HCT116 (cell line): ENCODE data around the gene SSR1. TPM values are rescaled to one million over a fixed set of nuclear protein-coding genes. Genes with fewer than 3 reads are reported as not detected.

Source experiments
- ATAC-seq: fragments of 200-7000 bp; cut with Tn5 transposase; 2 replicates; pipeline ENCODE4 v1.9.1; 2020; ENCODE audit warnings: mild to moderate bottlenecking, moderate library complexity
- BruUV-seq: library from RNA; stranded (reverse); fragments of 400-500 nt; replicated peaks from 2 replicates; lab custom pipeline; 2021; lab: Mats Ljungman, UMichigan
- CTCF ChIA-PET: fragments of 300-600 bp; sonication (Branson Sonifier 250); formaldehyde crosslinking; loops from one replicate; lab custom pipeline; 2021; ENCODE audit warnings: antibody characterized with exemption; lab: Charles Lee
- POLR2A ChIA-PET: fragments of 300-600, 350-600 bp; sonication (Branson Sonifier 250); formaldehyde crosslinking; loops from one replicate; lab custom pipeline; 2021; ENCODE audit warnings: antibody characterized with exemption; lab: Charles Lee
- RAD21 ChIA-PET, 2 experiments: fragments of 300-600 bp; sonication (Branson Sonifier 250); formaldehyde crosslinking; loops; one replicate each; lab custom pipeline; 2023; ENCODE audit warnings: low total read pairs in 2 of 2; ENCODE audit not compliant: uncharacterized antibody in 2 of 2, unreplicated experiment in 2 of 2, low non-redundant PET in 1 of 2; lab: Charles Lee
- DNase-seq: peaks from one replicate; pipeline ENCODE4 v3.0.0-alpha.2; 2010; ENCODE audit warnings: low read depth, low spot score
- H2AFZ ChIP-seq: fragments of 200-600 bp; shearing (Covaris generic), sonication (generic); 2 replicates; pipeline ENCODE4 v1.6.1; 2017; ENCODE audit warnings: low read depth, mixed run types, mixed read lengths, antibody characterized with exemption, low read length; ENCODE audit not compliant: poor library complexity, severe bottlenecking
- H3K27ac ChIP-seq: 2 replicates; pipeline ENCODE4 v1.5.1; 2012; ENCODE audit warnings: low read depth, low read length
- H3K27me3 ChIP-seq: fragments of 200-600 bp; sonication (generic); 2 replicates; pipeline ENCODE4 v1.6.1; 2016; ENCODE audit warnings: mixed run types, low read length, mixed read lengths; ENCODE audit not compliant: insufficient read depth
- H3K36me3 ChIP-seq, 2 experiments: fragments of 200-500 bp in 1 of 2; fragments of 200-600 bp in 1 of 2; sonication (Bioruptor generic) in 1 of 2; sonication (generic) in 1 of 2; 2 replicates each; pipeline versions ENCODE4 v1.5.1 to v1.6.1; 2014 to 2016; ENCODE audit warnings: low read length in 2 of 2, inconsistent platforms in 1 of 2, mixed read lengths in 1 of 2, mixed run types in 1 of 2; ENCODE audit not compliant: insufficient read depth in 2 of 2, control insufficient read depth in 1 of 2
- H3K4me1 ChIP-seq, 2 experiments: fragments of 200-600 bp in 1 of 2; sonication (generic) in 1 of 2; 2 replicates each; pipeline versions ENCODE4 v1.5.1 to v1.6.1; 2012 to 2017; ENCODE audit warnings: low read length in 2 of 2, inconsistent platforms in 1 of 2, mild to moderate bottlenecking in 1 of 2, mixed read lengths in 1 of 2, mixed run types in 1 of 2, moderate library complexity in 1 of 2; ENCODE audit not compliant: insufficient read depth in 2 of 2, control insufficient read depth in 1 of 2
- H3K4me2 ChIP-seq: fragments of 200-600 bp; sonication (generic); 2 replicates; pipeline ENCODE4 v1.6.1; 2017; ENCODE audit warnings: mixed run types, low read length, mixed read lengths
- H3K4me3 ChIP-seq, 2 experiments: fragments of 200-600 bp in 1 of 2; sonication (generic) in 1 of 2; replicated peaks in 1 of 2; 2 replicates each; pipeline ENCODE4 v1.5.1; 2011 to 2016; ENCODE audit warnings: low read length in 2 of 2, control low read depth in 1 of 2, low read depth in 1 of 2, mild to moderate bottlenecking in 1 of 2, mixed read lengths in 1 of 2, mixed run types in 1 of 2
- H3K79me2 ChIP-seq: fragments of 200-600 bp; sonication (generic); 2 replicates; pipeline ENCODE4 v1.6.1; 2017; ENCODE audit warnings: mild to moderate bottlenecking, mixed run types, low read length, moderate library complexity, mixed read lengths; ENCODE audit not compliant: insufficient read depth
- H3K9ac ChIP-seq: fragments of 200-600 bp; sonication (generic); 2 replicates; pipeline ENCODE4 v1.6.1; 2016; ENCODE audit warnings: low read length, mixed read lengths
- H3K9me2 ChIP-seq: fragments of 200-600 bp; sonication (generic), shearing (Covaris generic); 2 replicates; pipeline ENCODE4 v1.6.1; 2017; ENCODE audit warnings: mixed run types, mild to moderate bottlenecking, moderate library complexity; ENCODE audit not compliant: insufficient read depth
- H3K9me3 ChIP-seq, 2 experiments: fragments of 200-500 bp in 1 of 2; fragments of 200-600 bp in 1 of 2; sonication (Bioruptor generic) in 1 of 2; sonication (generic) in 1 of 2; 2 replicates each; pipeline ENCODE4 v1.6.1; 2014 to 2017; ENCODE audit warnings: low read length in 2 of 2, mixed read lengths in 2 of 2, inconsistent platforms in 1 of 2, low read depth in 1 of 2, mild to moderate bottlenecking in 1 of 2, mixed run types in 1 of 2, moderate library complexity in 1 of 2; ENCODE audit not compliant: control insufficient read depth in 1 of 2, insufficient read depth in 1 of 2
- H4K20me1 ChIP-seq: fragments of 200-600 bp; sonication (generic), shearing (Covaris generic); 2 replicates; pipeline ENCODE4 v1.6.1; 2017; ENCODE audit warnings: mixed run types, mild to moderate bottlenecking, moderate library complexity; ENCODE audit not compliant: insufficient read depth
- CEBPB ChIP-seq: IDR thresholded peaks from 2 replicates; pipeline ENCODE4 v1.6.1; 2012; ENCODE audit warnings: low read depth
- EGR1 ChIP-seq: IDR thresholded peaks from 2 replicates; pipeline ENCODE4 v1.6.1; 2012; ENCODE audit warnings: low read depth
- ELF1 ChIP-seq: IDR thresholded peaks from 2 replicates; pipeline ENCODE4 v1.6.1; 2012; ENCODE audit warnings: low read depth, borderline replicate concordance
- EZH2 ChIP-seq: fragments of 200-600 bp; sonication (generic); IDR thresholded peaks from 2 replicates; pipeline ENCODE4 v1.6.1; 2017; ENCODE audit warnings: antibody characterized with exemption, mixed run types
- EZH2phosphoT487 ChIP-seq: fragments of 200-600 bp; IDR thresholded peaks from 2 replicates; pipeline ENCODE4 v1.6.1; 2018; ENCODE audit warnings: antibody characterized with exemption, borderline replicate concordance
- FOSL1 ChIP-seq: IDR thresholded peaks from 2 replicates; pipeline ENCODE4 v1.6.1; 2012; ENCODE audit warnings: low read depth
- JUND ChIP-seq: IDR thresholded peaks from 2 replicates; pipeline ENCODE4 v1.6.1; 2012
- POLR2A ChIP-seq: IDR thresholded peaks from 2 replicates; pipeline ENCODE4 v1.7.0; 2011; ENCODE audit warnings: borderline replicate concordance; ENCODE audit not compliant: insufficient read depth, insufficient read length; ENCODE audit errors: extremely low read depth
- POLR2AphosphoS5 ChIP-seq: IDR thresholded peaks from 2 replicates; pipeline ENCODE4 v1.6.1; 2011; ENCODE audit warnings: mild to moderate bottlenecking, low read depth, low read length, moderate library complexity
- SRF ChIP-seq: IDR thresholded peaks from 2 replicates; pipeline ENCODE4 v1.6.1; 2012; ENCODE audit warnings: low read depth
- TCF7L2 ChIP-seq: IDR thresholded peaks from 2 replicates; pipeline ENCODE4 v1.7.0; 2011; ENCODE audit warnings: borderline replicate concordance, inconsistent platforms; ENCODE audit not compliant: insufficient read depth, insufficient read length; ENCODE audit errors: extremely low read depth
- YY1 ChIP-seq: IDR thresholded peaks from 2 replicates; pipeline ENCODE4 v1.6.1; 2011; ENCODE audit warnings: low read length, low read depth, moderate library complexity, mild to moderate bottlenecking; ENCODE audit not compliant: insufficient replicate concordance; ENCODE audit errors: extremely low read depth
- ZFX ChIP-seq: fragments of 450-650 bp; IDR thresholded peaks from 2 replicates; pipeline ENCODE4 v1.6.1; 2017
- ZNF274 ChIP-seq: fragments of 200-500 bp; sonication (Bioruptor generic); IDR thresholded peaks from 2 replicates; pipeline ENCODE4 v1.6.1; 2014; ENCODE audit warnings: mild to moderate bottlenecking, low read depth, low read length, inconsistent platforms
- intact Hi-C: fragments of 100-400 bp; cut with micrococcal nuclease; formaldehyde crosslinking; loops from 2 replicates; pipeline ENCODE4 v1.10.0; 2022
- total RNA-seq: library from RNA; stranded (reverse); gene quantifications from one replicate; pipeline ENCODE4 v1.2.1, GENCODE V29; 2021; ENCODE audit not compliant: unreplicated experiment
- TF ChIP-seq, protein P1 (sequence below), 3 experiments: fragments of 200-600 bp in 1 of 3; sonication (generic) in 1 of 3; IDR thresholded peaks in 2 of 3; conservative IDR thresholded peaks in 1 of 3; 2 replicates each; pipeline ENCODE4 v1.5.1; 2012 to 2017; ENCODE audit warnings: low read depth in 2 of 3, low read length in 2 of 3, antibody characterized with exemption in 1 of 3, borderline replicate concordance in 1 of 3, control low read depth in 1 of 3, mild to moderate bottlenecking in 1 of 3, mixed read lengths in 1 of 3, mixed run types in 1 of 3, moderate library complexity in 1 of 3; ENCODE audit not compliant: insufficient read depth in 1 of 3
- TF ChIP-seq, protein P2 (sequence below): IDR thresholded peaks from 2 replicates; pipeline ENCODE4 v1.6.1; 2011; ENCODE audit warnings: mild to moderate bottlenecking, low read length, moderate library complexity; ENCODE audit not compliant: insufficient replicate concordance; ENCODE audit errors: extremely low read depth

Gene SSR1
- total RNA-seq, 1 experiment from 2014 or later: 127 TPM

DNA sequence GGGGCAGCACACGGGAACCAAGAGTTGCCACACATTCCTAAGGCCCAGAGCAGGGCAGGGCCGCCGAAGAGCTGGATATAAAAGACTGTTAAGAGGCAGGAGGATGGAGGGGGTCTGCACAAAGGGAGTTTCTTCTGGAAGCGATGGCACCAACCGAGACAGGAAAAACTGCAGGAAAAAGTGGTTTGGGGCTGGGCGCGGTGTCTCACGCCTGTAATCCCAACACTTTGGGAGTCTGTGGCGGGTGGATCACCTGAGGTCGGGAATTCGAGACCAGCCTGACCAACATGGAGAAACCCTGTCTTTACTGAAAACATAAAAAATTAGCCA lies 41.8 kb downstream of the SSR1 start:
- ChIA-PET POLR2A (no interaction called here), CTCF (no interaction called here), RAD21 (no interaction called here)
- intact Hi-C loops: no loop called here
- Histone ChIP-seq H3K27me3 (no peaks in the 10 kb centered on the region), H3K4me2 (no peak overlapping the region), H2AFZ (no peak overlapping the region), H3K9me3 (no peaks in the 10 kb centered on the region), H3K4me1 (peaks cover 9 to 18% of the 10 kb centered on the region in 2 experiments), H4K20me1 (no peaks in the 10 kb centered on the region), H3K4me3 (no peak overlapping the region), H3K9ac (no peak overlapping the region), H3K36me3 (no peaks in the 10 kb centered on the region), H3K27ac (no peak overlapping the region), H3K79me2 (no peaks in the 10 kb centered on the region), H3K9me2 (no peaks in the 10 kb centered on the region)
- ATAC-seq (no peak), DNase-seq (no peak)
- TF ChIP-seq JUND (no peak), CEBPB (no peak), EZH2 (no peak), POLR2AphosphoS5 (no peak), ELF1 (no peak), YY1 (no peak), ZFX (no peak), TCF7L2 (no peak), ZNF274 (no peak), POLR2A (no peak), EZH2phosphoT487 (no peak), EGR1 (no peak), FOSL1 (no peak), SRF (no peak)
- TF ChIP-seq, protein P1, sequence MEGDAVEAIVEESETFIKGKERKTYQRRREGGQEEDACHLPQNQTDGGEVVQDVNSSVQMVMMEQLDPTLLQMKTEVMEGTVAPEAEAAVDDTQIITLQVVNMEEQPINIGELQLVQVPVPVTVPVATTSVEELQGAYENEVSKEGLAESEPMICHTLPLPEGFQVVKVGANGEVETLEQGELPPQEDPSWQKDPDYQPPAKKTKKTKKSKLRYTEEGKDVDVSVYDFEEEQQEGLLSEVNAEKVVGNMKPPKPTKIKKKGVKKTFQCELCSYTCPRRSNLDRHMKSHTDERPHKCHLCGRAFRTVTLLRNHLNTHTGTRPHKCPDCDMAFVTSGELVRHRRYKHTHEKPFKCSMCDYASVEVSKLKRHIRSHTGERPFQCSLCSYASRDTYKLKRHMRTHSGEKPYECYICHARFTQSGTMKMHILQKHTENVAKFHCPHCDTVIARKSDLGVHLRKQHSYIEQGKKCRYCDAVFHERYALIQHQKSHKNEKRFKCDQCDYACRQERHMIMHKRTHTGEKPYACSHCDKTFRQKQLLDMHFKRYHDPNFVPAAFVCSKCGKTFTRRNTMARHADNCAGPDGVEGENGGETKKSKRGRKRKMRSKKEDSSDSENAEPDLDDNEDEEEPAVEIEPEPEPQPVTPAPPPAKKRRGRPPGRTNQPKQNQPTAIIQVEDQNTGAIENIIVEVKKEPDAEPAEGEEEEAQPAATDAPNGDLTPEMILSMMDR (IDR thresholded peaks at IDR 0.05 in 2 of 3, conservative IDR thresholded peaks at IDR 0.05 in 1 of 3; ENCODE audit: borderline replicate concordance in 1 of 3, insufficient read depth in 1 of 3, low read depth in 2 of 3, low read length in 2 of 3): no peak
- TF ChIP-seq, protein P2, sequence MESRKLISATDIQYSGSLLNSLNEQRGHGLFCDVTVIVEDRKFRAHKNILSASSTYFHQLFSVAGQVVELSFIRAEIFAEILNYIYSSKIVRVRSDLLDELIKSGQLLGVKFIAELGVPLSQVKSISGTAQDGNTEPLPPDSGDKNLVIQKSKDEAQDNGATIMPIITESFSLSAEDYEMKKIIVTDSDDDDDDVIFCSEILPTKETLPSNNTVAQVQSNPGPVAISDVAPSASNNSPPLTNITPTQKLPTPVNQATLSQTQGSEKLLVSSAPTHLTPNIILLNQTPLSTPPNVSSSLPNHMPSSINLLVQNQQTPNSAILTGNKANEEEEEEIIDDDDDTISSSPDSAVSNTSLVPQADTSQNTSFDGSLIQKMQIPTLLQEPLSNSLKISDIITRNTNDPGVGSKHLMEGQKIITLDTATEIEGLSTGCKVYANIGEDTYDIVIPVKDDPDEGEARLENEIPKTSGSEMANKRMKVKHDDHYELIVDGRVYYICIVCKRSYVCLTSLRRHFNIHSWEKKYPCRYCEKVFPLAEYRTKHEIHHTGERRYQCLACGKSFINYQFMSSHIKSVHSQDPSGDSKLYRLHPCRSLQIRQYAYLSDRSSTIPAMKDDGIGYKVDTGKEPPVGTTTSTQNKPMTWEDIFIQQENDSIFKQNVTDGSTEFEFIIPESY: no peak
- BruUV-seq: no TSS peak
